ENCODE results near the gene JARID2.

Gene JARID2

DNA sequence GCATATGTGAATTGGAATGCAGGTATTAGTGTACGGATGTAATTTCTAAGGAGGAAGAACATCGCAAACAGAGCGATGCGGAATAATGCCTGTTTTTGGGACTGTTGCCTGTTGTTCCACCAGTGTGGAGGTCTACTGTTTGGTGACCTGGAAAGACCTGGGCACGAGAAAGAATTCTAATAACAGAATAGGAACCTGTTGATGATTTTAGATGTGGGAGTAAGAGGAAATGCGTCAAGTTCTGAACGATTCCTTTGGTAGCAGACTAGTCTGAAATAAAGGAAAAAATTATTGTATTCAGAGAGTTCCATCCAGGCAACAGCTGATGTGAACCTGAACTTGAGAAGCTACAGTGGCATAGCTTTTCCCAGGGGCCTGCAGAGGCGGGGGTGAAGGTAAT is 224.9 kb downstream of the JARID2 start:
- DNase-seq (ENCODE audit: low spot score): no peak

DNA sequence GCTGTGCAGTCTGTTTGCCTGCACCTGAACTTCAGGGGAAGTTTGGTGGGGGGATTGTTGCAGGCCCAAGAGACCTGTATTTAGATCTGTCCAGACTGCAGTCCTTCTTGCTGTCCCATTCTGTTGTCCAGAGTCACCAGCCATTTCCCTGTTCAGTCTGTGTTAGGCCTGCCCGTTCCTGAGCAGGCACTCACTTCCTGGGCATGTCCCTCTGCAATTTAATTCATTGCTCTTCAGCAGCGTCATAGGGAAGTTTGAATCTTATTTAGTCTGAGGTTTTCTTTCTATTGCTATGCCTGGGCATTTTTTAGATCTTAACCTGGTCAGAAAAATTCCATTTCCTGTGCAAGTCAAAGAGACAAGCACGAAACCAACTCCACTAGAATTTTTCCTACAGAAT is 226.8 kb downstream of the JARID2 start:
- DNase-seq (ENCODE audit: low spot score): no peak

DNA sequence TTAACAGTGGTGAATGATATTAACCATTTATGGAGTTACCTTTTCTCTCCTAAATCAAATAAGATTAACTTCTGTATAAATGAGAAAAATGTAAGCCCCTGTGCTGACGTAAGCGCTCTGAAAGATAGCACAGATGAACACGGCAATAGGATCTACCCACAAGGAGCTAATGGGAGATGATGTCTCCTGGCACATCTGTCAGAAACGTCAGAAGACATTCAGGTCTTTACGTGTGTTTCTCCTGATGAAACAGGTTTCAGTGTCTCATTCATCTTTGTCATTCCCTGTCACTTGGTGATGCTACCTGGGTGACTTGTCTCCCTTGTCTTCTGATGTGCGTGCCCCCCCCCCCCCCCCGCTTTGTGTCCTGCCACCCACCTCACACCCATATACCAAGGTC is 227.3 kb downstream of the JARID2 start:
- DNase-seq (ENCODE audit: low spot score): no peak

DNA sequence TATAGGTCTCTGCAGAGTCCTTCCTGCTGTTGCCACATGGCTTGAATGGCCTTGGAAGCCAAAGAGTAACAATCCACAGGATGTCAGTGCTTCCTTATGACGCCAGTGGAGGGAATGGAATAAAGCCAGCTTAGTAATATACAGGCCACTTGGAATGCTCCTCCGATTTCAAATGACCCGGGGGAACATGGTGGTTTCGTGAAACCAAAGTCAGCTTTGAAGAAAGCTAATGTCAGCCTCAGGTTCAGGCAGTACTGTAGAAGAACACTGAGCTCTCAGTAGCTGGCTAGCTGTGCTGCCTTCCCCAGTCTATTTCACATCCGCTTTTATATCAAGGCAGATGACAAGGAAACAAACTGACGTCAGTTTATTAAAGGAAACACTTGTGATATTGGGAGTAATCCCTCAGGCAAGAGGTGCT is 227.9 kb downstream of the JARID2 start:
- peak; percentile 69 for DNase-seq (ENCODE audit: low spot score)

DNA sequence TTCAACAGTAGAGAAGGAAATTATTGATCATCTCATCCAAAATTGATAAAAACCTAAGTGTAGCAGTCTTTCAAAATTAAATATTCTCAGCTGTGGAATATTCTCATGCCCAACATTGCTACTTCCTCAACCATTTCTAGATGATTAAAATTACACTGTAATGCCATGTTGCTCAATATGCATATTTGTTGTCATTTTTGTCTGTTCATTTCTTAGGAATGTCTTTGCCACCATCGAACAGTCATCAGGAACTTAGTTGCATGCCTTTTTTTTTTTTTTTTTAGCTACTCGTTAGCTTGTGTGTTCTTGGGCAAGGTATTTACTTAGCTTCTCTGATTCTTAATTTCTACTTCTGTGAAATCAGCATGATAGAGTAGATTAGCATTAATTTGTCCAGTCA is 228.3 kb downstream of the JARID2 start:
- peak; percentile 66 for DNase-seq (ENCODE audit: low spot score)

DNA sequence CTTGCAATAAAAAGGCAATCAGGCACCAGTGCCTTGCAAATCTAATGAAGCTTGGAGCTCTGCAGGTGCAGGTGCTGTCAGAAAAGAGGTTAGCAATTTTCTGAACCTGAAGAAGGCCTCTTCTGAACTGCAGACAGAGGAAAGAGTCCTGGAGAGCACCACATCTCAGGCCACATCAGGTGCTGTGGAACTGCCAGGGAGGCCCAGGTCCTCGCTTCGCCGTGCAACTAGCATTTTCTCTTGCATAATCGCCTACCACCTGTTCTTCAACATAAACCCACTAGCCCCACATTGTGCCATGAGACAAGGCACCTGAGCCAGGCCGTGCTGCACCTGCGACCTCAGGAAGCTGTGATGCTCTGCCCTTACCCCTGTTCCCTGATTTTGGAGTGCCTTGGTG is 229.4 kb downstream of the JARID2 start:
- DNase-seq (ENCODE audit: low spot score): no peak

DNA sequence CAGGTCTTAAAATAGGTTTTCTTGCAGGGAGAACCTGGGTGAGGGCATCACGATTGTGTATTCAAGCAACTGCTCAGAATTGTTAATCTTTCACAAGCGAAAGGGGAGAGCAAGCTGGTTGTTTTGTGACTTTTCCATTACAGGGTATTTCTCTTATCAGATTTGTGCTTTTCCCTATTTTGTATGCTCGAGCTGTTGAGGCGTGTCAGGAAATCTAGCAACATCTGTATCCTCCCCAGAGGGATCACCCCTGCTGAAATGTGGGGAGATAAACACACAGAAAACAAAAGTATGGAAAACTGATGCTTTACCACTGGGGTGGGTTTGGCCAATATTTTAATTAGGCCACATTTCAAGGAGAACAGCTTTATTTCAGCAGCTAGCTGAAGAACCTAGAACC is 230.0 kb downstream of the JARID2 start:
- DNase-seq (ENCODE audit: low spot score): no peak

DNA sequence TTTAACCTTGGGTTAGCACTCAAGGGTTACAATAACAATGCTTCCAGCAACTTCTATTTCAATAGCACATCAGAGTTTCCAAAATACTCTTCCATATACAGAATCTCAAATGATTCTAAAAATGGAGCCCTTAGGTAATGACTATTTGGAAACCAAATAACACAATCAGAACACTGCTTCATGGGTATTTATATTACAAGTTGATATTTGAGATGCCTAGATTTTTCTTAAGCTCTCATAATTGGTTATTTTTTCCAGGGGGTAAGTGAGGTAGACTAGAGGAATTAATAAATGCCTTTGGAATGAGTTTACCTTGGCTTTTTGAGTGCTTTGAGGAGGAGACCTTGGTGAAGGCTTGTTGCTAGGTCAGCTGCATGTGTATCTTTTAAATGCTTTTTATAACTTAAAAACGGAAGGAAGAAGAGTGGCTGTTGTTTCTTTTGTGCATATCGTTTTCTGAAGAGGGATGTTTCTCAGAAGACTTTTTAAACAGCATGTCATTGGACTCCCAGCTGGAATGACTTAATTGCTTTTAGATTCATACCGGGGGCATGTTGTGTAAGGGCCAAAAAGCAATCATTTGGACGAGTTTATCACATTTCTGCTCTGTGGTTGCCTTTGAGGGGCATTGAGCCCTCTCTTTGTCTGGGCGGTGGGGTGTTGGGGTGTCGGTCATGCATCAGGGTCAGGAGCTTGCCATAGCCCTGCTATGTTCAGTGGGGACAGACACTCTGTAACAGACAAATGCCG is 230.9 kb downstream of the JARID2 start:
- DNase-seq (ENCODE audit: low spot score): no peak

DNA sequence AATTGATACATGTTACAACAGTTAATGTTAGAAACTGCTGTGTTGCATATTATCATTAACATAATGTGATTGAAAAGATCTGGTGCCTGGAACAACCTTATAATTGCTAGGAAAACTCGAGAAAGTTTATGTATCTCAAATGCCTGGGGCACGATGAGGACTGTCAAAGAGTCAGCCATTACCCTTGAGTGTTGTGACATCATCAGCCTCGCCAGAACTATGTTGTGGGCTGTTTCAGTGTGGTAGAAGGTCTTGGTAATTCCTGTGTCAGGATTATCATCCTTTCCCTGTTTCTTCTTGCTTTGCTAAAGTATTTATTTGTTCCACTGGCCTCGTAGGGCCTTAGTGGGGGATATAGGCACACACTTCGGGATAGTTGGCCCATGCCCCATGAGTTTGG is 231.9 kb downstream of the JARID2 start:
- no peak for DNase-seq (ENCODE audit: low spot score)

DNA sequence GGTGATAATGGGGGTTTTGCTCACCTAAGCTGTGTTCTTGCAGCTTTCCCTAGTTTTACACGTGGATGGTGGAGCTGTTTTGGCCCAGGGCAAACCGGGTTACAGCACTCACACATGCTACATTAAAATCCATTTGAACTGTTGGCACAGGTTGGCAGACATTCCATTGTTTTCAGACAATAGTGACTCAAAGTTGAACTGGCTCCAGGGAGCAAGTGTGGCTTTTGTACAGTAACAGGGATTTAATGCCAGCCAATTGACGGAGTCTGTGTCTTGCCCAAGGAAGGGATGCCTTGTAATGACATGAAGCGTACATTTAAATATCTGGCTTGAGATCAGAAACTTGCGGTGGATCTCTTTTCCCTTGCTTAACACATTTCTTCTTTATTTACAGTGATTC is 233.9 kb downstream of the JARID2 start:
- peak; percentile 27 for DNase-seq (ENCODE audit: low spot score)

DNA sequence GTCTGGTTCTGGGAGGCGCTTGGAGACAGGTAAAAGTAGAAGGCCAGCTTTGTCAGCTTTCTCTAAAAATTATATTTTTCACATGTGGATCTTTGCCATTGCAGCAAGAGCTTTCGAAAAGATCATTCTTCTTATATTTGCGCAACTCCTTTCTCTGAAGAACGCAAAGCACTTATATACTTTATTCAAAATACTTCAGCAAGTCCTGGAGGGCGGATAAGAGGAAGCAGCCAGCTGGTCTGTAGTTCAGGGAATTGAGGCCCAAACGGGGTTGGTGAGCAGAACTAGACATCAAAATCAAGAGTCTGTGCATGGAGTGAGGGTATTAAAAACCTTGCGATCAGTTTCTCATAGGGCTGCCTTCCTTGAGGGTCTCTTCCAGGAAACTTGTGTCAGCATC is 234.7 kb downstream of the JARID2 start:
- DNase-seq (ENCODE audit: low spot score): no peak

DNA sequence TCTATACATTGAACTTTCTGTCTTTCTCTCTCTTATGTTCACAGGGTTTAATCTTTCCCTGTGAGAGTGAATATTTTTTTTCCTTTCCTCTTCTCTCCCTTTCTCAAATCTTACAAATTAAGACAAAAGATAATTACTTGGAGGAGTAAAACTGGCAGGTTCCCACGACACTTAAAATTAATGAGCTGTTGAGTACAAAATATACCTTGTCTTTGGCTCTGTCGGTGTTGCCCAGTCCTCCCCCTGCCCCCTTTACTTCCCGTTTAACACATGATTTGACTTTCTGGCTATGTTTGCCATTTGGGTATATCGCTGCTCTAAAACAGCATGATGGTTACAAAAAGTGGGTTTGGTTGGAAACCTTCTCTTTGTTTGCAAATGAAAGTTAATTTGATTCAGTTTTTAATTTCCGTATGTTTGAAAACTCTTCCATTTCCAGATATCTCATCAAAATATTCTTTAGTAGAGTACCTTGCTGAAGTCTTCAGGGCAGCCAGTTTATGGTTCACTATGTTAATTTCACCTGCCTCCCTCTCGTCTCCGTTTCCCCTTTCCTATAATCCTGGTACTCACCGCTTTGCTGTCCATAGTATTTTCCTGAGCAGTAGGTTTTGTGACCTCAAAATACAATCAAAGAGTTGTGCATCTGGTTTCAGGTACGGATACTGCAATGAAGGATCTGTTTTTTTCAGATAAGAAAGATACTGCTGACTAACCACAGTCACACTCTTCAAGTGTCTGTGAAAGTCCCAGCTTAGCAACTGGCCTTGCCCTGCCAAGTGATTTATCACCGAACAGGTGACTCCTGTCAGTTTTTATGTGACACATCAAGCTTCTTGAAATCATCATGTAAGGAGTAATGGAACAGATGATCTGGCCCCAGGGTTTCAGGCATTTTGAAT is 235.8 kb downstream of the JARID2 start:
- no peak for DNase-seq (ENCODE audit: low spot score)

DNA sequence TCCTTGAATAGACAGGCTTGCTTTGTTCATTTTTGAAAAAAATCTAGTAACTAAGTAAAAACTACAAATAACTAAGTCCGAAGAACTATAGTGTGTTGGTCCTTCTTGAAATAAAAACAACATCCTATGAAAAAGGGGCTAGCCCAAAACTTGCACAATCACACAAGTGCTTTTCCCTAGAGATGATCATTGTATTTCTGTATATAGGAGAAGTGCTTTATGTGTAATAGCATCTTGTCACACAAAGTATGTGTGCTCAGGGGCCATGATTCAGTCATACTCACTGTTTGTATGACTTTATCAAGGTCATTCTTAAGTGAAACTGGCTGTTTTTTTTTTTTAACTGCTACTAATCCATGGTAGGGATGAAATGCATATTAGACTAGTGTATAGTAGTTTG is 237.2 kb downstream of the JARID2 start:
- DNase-seq (ENCODE audit: low spot score): no peak

DNA sequence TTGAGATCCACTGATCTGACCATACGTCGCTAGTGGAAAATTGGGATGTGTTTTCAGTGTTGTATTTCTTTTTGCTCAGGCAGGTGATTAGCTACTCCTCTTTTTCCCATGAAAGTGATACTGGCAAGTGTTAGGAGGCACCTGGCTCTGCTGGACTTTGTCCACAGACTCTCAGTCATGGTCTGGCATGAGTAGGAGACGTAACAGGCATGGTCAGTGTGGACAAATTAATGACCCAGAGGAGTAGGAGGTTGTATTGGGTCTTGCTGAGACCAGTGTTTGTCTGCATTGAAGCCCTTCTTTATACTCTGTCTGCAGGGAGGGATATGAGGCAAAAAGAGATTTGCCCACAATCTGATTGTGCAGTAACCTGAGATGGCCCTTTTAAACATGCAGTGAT is 238.3 kb downstream of the JARID2 start:
- DNase-seq (ENCODE audit: low spot score): no peak

DNA sequence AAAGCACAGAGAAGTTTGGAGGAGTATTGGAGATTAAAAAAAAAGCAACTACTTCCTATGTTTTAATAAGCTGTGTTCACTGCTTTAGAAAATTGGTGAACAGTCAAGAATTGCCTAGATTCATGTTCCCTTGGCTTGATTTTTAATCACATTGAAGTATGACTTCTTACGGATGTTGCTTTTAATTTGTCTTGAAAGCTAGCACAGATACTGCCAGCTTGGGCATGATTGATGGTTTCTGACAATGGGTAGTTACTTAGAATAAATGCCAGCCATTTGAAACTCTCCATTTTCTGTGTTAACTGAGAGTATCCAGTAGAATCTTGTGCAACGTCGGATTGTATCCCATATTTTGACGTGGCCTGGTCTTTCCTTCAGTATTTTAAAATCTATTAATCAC is 239.0 kb downstream of the JARID2 start:
- no peak for DNase-seq (ENCODE audit: low spot score)

DNA sequence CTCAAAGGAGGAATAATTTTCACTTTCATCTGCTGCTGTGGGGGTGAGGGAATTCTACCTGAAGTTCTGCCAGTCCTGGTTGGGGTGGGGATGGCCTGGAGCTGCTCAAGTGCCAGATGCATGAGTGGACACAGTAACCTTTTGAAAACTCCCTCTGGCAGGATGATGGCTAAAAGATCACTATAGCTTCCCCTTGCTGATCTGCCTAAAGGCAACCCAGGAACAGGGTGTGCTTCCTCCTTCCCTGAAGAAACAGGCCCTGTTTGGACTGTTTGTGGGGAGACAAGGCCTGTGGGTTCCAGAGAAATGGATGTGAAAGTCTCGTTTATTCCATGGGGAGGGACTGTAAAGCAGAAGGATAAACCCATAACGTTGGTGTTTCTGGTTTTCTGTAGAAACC is 240.1 kb downstream of the JARID2 start:
- DNase-seq (ENCODE audit: low spot score): no peak

DNA sequence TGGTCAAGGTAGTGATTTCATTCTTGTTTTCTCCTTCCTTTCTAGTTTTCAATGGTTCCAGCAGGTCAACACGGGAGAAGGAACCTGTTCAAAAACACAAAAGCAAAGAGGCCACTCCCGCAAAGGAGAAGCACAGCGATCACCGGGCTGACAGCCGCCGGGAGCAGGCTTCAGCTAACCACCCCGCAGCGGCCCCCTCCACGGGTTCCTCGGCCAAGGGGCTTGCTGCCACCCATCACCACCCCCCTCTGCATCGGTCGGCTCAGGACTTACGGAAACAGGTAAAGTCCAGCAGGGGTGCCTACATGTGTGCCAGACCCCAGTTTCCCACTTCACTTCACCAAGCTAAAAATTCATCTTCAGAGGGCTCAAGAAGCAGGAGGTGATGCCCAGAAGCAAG is 241.4 kb downstream of the JARID2 start:
- no peak for DNase-seq (ENCODE audit: low spot score)

DNA sequence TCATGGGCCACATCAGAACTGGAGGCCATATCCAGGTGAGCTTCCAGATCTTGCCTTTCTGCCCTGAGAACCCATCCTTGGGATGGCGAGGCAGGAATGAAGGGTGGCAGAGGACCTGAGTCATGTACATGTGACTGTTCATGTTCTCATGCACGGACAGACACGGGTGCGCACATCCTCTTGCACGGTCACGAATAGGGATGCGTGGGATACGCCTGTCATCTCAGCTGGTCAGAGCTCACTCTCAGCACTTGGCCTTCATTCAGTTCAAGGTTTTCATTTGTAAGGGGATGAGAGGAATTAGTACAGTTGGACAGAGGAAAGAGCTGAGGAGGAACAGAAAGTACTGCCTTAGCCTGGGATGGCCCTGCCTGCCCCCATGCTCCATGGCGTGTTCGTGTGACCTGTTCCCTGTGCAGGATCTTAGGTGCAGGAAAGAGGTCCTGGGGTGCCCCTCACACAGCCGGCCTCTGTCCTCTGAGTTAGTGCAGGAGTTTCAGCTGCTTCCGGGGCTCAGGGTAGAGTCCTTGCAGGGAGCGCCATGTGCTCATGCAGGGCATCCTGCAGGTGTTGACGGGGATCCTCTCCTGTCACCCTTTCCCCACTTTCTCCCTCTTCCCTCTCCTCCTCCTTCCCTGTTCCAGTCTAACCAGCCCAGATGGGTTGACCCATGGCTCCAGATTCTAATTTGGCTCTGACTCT is 243.5 kb downstream of the JARID2 start:
- no peak for DNase-seq (ENCODE audit: low spot score)

DNA sequence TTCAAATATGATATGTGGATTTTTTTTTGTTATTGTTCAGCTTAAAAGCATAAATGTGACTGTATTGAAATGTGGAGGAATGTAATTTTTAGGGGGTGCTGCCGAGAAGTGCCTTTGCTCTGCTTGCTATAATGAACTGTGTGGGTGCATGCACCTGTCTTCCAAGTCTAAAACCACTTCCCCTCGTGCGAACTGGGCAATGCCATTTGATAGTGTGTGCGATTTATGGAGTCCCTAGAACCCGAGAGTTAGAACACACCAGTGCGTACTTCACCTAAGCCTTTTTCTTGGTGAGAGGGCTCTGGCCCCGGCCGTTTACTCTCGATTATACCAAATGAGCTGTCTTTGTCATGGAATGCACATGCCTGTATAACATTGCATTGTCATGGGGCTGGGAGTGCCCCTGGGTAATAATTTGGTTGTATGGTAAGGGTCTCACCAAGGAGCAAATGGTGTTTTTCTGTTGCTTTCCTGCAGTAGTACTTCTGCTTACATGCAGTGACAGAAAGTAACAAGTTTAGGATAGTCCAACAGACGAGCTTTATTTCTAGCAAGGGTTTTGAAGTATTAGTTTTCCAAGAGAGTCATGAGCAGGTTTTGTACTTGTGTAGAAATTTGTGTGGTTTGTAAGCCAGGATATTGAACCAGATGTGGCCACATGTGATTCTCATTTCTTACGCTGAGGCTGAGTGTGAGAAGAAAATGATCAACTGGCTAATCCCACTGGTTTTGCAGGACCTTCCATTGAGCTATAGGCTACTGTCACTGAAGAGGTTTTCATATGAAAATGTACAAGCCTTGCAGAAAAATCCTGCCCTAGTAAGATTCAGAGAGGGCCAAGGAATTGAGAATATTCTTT is 244.6 kb downstream of the JARID2 start:
- DNase-seq (ENCODE audit: low spot score): no peak

DNA sequence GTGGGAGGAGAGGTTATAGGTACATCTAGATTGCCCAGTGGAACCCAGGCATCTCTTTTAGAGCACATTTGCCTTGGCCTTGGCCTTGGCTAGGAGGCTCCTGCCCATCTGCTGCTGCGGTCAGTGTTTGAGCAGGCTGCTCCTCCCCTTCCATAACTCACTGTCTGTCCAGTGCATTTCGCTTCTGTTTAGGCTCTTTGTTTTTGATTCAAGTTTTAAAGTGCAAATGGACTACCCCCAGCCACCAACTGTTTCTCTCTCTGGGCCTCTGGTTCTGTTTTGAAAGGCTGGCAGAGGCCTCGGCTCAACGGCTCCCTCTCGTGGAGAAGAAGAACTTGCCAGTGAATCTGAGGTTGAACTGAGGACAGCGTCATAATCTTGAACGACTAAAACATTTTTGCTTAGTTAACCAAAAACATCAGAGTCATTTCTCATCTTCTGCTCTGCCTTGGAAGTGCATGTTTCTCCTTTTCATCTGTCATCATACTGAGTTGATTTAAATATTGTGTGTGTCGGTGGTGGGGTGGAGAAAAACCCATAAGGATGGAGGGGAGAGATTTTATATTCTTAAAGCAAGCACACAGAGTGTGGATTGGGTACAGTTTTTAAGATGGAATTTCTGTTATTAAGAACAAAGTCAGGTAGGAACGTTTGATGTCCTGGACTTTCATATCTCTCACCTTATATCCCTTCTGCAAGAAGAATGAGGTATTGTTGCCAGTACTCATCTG is 245.6 kb downstream of the JARID2 start:
- DNase-seq (ENCODE audit: low spot score): peak; percentile 73

DNA sequence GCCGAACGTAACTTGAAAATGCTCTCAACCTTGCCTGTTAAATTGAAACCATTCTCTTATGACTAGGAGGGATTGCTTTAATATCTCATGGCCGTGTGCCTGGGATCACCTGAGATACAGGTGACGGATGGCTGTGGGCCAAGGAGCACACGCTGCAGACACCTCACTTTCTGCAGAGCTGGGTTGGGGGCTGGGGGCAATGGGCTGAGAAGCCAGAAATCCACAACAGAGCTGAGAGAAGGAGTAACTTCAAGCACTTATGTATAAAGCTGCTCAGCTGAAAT is 246.1 kb downstream of the JARID2 start:
- no peak for DNase-seq (ENCODE audit: low spot score)
